ENCODE results near the gene ACHE. TPM values are rescaled to one million over a fixed set of nuclear protein-coding genes. Genes with fewer than 3 reads are reported as not detected.

ACHE gene
- total RNA-seq, 1 experiment from 2014 or later: 7.0 TPM

- no peak overlapping the region for H3T11ph ChIP-seq (ENCODE audit: low read length)
- H3K18ac ChIP-seq (ENCODE audit: insufficient read length, low read depth, low read length): no peak overlapping the region
- no peaks in the 10 kb centered on the region for H3K23me2 ChIP-seq (ENCODE audit: insufficient read length, low read depth, low read length, poor library complexity, severe bottlenecking)
- H3K9ac ChIP-seq (ENCODE audit: extremely low read depth, insufficient read length, low read length): no peak overlapping the region
- no peak overlapping the region for H3K4me2 ChIP-seq (ENCODE audit: insufficient read depth, insufficient read length, low read length)
- H3K4me1 ChIP-seq (ENCODE audit: insufficient read depth, low read length): no peaks in the 10 kb centered on the region
- no peak overlapping the region for H3K27ac Mint-ChIP-seq
- no peak overlapping the region for H3K4ac ChIP-seq (ENCODE audit: low read depth, low read length)
- H2AK5ac ChIP-seq (ENCODE audit: insufficient read length, low read length): no peak overlapping the region
- H2BK15ac ChIP-seq (ENCODE audit: low read depth, low read length): no peak overlapping the region
- no peaks in the 10 kb centered on the region for H3K79me2 ChIP-seq (ENCODE audit: insufficient read depth, low read length)
- H3K4me1 Mint-ChIP-seq: peaks cover under 1 to 5% of the 10 kb centered on the region in 2 experiments; a peak in 2 of 4 replicates
- peaks cover 23 to 51% (median 41%) of the 10 kb centered on the region in 3 experiments; a peak in 6 of 7 replicates for H3K36me3 Mint-ChIP-seq (ENCODE audit: insufficient read depth in 1 of 3, low read depth in 3 of 3)
- H3K56ac ChIP-seq (ENCODE audit: insufficient read length, low read depth, low read length): no peak overlapping the region
- no peaks in the 10 kb centered on the region for H3K9me3 ChIP-seq (ENCODE audit: control insufficient read depth, low read depth, low read length)
- DNase-seq: no peak
- no peak overlapping the region for H3K23ac ChIP-seq (ENCODE audit: insufficient read length, low read depth, low read length)
- H4K20me1 ChIP-seq (ENCODE audit: control insufficient read depth, insufficient read depth, insufficient read length): no peaks in the 10 kb centered on the region
- no peak overlapping the region for H2BK12ac ChIP-seq (ENCODE audit: insufficient read length, low read depth, low read length)
- no CpG with 5 or more reads among the region's 14 CpGs for WGBS (ENCODE audit: extremely low coverage, insufficient read length, low lambda C conversion rate)
- no peak overlapping the region for H2BK120ac ChIP-seq (ENCODE audit: low read depth, low read length, poor library complexity, severe bottlenecking)
- no peak overlapping the region for H4K91ac ChIP-seq (ENCODE audit: insufficient read length, low read depth, low read length)
- H3K4me3 Mint-ChIP-seq: no peak overlapping the region
- H3K79me1 ChIP-seq (ENCODE audit: insufficient read depth, low read depth, low read length, poor library complexity, severe bottlenecking): no peaks in the 10 kb centered on the region
- H3K27ac ChIP-seq (ENCODE audit: insufficient read length, low read depth, low read length): no peak overlapping the region
- H4K5ac ChIP-seq (ENCODE audit: insufficient read length, low read depth, low read length): no peak overlapping the region
- no peak overlapping the region for H2AFZ ChIP-seq (ENCODE audit: low read length)
- H2BK20ac ChIP-seq (ENCODE audit: low read depth, low read length, poor library complexity, severe bottlenecking): no peak overlapping the region
- H3K27me3 ChIP-seq (ENCODE audit: insufficient read depth, low read length): no peaks in the 10 kb centered on the region
- TF ChIP-seq CTCF (conservative IDR thresholded peaks at IDR 0.05): no peak
- no peak overlapping the region; the same call in 1 of the 2 replicates for H3K14ac ChIP-seq (ENCODE audit: insufficient read depth, low read length)
- no peak overlapping the region for H2BK5ac ChIP-seq (ENCODE audit: insufficient read length, low read length)
- no peaks in the 10 kb centered on the region; a peak in 1 of 5 replicates for H3K9me3 Mint-ChIP-seq
- H3K27me3 Mint-ChIP-seq (ENCODE audit: low read depth): no peaks in the 10 kb centered on the region
- no peak overlapping the region for H4K8ac ChIP-seq (replicated peaks; ENCODE audit: insufficient read length, low read depth, low read length)
Measured at GRCh38 chr7:100861616-100861985, 34.1 kb downstream of the ACHE start.

Measured in H9 (cell line).